ENCODE measurements around the gene GPT2.

Gene GPT2

DNA sequence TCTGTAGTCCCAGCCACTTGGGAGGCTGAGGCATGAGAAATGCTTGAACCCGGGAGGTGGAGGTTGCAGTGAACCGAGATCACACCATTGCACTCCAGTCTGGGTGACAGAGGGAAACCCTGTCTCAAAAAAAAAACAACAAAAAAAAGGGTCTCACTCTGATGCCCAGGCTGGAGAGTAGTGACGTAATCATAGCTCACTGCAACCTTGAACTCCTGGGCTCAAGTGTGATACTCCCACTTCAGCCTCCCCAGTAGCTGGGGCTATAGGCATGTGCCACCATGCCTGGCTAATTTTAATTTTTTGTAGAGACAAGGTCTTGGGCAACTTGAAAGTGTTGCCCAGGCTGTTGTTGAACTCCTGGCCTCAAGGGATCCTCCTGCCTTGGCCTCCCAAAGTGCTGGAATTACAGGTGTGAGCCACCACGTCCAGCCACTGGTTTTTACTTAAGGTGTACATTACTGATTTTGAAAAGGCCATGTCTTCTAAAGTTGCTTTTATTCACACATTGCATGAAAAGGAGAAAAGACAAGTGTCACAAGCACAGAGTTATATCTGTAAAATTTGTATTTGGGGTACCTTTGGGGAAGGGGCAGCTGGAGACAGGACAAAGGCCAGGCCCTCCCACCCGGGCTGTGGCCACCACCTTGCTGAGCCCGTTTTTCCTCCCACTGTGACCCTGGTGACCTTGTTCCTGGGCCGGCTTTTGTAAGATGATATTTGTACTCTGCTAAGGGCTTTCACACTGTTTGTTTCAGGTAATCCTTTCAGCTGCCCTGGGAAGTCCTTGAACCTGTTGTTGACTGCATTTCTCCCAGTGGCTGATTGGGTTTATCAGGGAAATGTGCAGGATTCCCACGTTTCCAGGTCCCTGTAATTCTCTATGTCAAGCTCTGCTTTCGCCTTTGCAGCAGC, 11.5 kb downstream of the GPT2 start:
- DNase-seq (ENCODE audit: extremely low spot score): no peak
- ChIA-PET CTCF (interaction anchor here (0.8 to 1.5 kb wide), 6 partner anchors 8 to 222 kb away, joined by 3 to 7 read pairs (median 3); no protein-coding TSS in a partner anchor), POLR2A (no interaction called here)
- TF ChIP-seq, protein P1, sequence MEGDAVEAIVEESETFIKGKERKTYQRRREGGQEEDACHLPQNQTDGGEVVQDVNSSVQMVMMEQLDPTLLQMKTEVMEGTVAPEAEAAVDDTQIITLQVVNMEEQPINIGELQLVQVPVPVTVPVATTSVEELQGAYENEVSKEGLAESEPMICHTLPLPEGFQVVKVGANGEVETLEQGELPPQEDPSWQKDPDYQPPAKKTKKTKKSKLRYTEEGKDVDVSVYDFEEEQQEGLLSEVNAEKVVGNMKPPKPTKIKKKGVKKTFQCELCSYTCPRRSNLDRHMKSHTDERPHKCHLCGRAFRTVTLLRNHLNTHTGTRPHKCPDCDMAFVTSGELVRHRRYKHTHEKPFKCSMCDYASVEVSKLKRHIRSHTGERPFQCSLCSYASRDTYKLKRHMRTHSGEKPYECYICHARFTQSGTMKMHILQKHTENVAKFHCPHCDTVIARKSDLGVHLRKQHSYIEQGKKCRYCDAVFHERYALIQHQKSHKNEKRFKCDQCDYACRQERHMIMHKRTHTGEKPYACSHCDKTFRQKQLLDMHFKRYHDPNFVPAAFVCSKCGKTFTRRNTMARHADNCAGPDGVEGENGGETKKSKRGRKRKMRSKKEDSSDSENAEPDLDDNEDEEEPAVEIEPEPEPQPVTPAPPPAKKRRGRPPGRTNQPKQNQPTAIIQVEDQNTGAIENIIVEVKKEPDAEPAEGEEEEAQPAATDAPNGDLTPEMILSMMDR (IDR thresholded peaks at IDR 0.05; ENCODE audit: control extremely low read depth, extremely low read depth, low read depth, missing control alignments): no peak

DNA sequence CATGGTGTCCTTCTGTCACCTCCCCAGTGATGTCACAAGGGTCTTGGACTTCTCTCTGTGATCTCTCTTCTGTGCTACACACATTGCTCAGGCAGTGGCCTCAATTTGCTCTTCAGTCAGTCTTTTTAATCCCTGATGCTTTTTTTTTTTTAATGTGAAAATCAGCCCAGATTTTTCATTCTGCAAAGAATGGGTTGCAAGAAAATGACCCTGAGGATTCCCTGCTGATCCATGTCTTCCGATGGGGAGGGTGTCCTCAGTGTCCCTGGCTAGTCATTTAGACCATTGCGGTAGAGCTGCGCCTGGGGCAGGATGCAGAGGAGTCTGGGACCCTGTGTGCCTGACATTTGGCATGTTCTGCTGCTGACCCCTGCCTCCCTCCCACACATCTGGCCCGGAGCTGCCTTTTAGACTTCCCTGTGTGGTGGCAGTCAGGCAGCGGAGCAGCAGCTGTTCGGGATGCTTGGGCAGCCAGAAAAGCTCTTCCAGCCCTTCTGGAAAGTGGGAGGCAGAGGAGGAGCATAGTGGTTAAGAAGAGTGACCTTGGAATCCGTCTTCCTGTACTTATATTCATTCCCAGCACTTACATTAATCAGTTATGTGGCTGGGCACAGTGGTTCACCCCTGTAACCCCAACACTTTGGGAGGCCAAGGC, 12.3 kb downstream of the GPT2 start:
- TF ChIP-seq, protein P1 (IDR thresholded peaks at IDR 0.05; ENCODE audit: control extremely low read depth, extremely low read depth, low read depth, missing control alignments): no peak
- DNase-seq (ENCODE audit: extremely low spot score): no peak
- ChIA-PET POLR2A (no interaction called here), CTCF (interaction anchor here (0.9 to 1.2 kb wide), 2 partner anchors 11 to 14 kb away, joined by 3 read pairs; no protein-coding TSS in a partner anchor)

DNA sequence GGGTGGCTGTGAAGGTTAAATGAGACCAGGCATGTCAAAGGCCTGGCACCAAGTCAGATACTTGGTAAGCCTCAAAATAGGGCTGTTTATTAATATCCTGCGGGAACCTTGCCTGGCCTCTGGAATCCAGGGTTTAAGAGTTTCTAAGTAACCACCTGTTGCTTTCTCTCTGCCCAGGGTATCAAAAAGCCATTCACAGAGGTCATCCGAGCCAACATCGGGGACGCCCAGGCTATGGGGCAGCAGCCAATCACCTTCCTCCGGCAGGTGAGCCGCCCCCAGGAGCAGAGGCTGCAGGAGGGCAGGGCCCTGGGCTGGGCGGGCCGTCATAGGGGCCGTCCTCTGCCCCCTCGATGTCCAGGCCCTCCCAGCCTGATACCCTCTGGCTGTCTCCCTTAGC, 13.3 kb downstream of the GPT2 start:
- no peak for DNase-seq (ENCODE audit: extremely low spot score)
- TF ChIP-seq, protein P1 (IDR thresholded peaks at IDR 0.05; ENCODE audit: control extremely low read depth, extremely low read depth, low read depth, missing control alignments): no peak
- POLR2A ChIA-PET: no interaction called here
- CTCF ChIA-PET: interaction anchor here (0.6 kb wide), 1 partner anchor 10 kb away, joined by 3 read pairs; no protein-coding TSS in a partner anchor

DNA sequence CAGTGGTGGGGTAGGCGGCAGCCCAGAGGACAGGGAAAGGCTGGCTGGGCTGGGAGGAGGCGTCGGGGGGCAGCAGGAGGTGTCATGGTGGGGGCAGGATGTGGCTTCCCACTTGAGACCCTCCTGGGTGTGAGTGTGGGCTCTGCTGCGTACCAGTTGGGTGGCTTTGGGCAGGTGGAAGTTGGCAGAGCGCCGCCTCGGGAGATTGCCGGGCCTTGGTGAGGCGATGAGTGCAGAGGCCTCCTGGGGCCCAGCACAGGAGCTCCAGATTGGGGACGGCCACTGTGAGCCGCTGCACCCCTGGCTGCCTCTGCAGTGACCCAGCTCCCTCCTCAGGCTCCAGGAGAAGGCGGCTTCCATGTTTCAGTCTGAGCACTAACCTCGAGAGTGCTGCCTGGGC, 13.8 kb downstream of the GPT2 start:
- ChIA-PET CTCF (interaction anchor here (0.6 kb wide), 1 partner anchor 9 kb away, joined by 3 read pairs; no protein-coding TSS in a partner anchor), POLR2A (interaction anchor here (0.7 kb wide), 1 partner anchor 10 kb away, joined by 3 read pairs; no protein-coding TSS in a partner anchor)
- TF ChIP-seq, protein P1 (IDR thresholded peaks at IDR 0.05; ENCODE audit: control extremely low read depth, extremely low read depth, low read depth, missing control alignments): no peak

DNA sequence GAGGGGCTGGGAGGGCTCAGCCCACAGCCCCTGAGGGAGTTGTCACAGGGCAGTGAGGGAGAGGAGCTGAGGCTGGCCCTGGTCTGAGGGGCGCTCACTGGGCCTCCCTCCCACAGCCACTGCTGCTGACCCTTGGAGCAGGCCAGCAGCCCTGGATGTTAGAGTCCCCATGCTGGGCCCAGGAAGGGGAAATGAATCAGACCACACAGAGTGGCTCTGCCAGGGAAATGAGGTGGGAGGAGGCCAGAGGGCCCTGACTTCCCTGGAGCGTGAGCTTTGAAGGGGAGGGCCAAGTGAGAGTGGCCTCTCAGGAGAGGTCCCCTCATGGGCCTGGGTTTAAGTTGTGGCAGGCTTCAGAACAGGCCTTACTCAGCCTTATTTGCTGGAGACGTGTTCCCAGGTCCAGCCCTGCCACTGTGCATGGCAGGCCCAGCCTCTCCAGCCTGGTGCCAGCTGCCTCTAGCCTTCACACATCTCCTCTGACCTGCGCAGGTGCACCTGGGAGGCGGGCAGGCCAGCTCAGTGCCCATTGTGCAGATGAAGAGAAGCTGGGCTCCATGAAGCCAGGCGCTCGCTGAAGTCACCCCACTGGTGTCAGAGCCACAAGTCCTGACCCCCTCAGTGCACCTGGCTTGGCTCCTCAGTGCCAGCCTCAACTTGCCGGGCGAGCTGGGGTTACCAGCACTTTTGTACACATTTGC, 15.4 kb downstream of the GPT2 start:
- no peak for DNase-seq (ENCODE audit: extremely low spot score)
- POLR2A ChIA-PET: no interaction called here
- TF ChIP-seq, protein P1 (IDR thresholded peaks at IDR 0.05; ENCODE audit: control extremely low read depth, extremely low read depth, low read depth, missing control alignments): no peak
- CTCF ChIA-PET: interaction anchor here (0.7 to 2.6 kb wide), 14 partner anchors 8 to 239 kb away, joined by 3 to 13 read pairs (median 4); no protein-coding TSS in a partner anchor

More for the DNA sequence above, 13.8 kb downstream of the GPT2 start:
- DNase-seq (ENCODE audit: extremely low spot score): no peak
